Activated CD8-positive, alpha-beta memory T cell treated with anti-CD3 and anti-CD28 coated beads, Interleukin-2, amount 50 U/mL, for 4 hours (primary cell): ENCODE results near the gene LAMTOR3.

Source experiments
- DNase-seq: peaks from one replicate; pipeline ENCODE4 v3.0.0-alpha.2; 2020

Gene LAMTOR3

GRCh38 chr4:99894161-99894997 lies at the start of gene LAMTOR3:
Gene LAMTOR3 (minus strand): TSS chr4:99894427. CDS start chr4:99893963, 464 bp downstream.
- peak; percentile 85 for DNase-seq

- DNase-seq, result no peak
Measured at GRCh38 chr4:99938243-99938753, 44.1 kb upstream of the LAMTOR3 start.

- DNase-seq, result no peak
Measured at GRCh38 chr4:99934891-99935290, 40.7 kb upstream of the LAMTOR3 start.

GRCh38 chr4:99927566-99927965 lies 33.3 kb upstream of the LAMTOR3 start:
- DNase-seq, result no peak

- no peak for DNase-seq
Measured at GRCh38 chr4:99921174-99921573, 26.9 kb upstream of the LAMTOR3 start.

GRCh38 chr4:99918656-99919055 lies 24.4 kb upstream of the LAMTOR3 start:
- no peak for DNase-seq

GRCh38 chr4:99917575-99917974 lies 23.3 kb upstream of the LAMTOR3 start:
- no peak for DNase-seq

GRCh38 chr4:99915449-99915848 lies 21.2 kb upstream of the LAMTOR3 start:
- no peak for DNase-seq

GRCh38 chr4:99894998-99895397 lies 771 bp upstream of the LAMTOR3 start:
- DNase-seq, result no peak

- no peak for DNase-seq
Measured at GRCh38 chr4:99893839-99894160, 427 bp downstream of the LAMTOR3 start.

GRCh38 chr4:99893029-99893428 lies 1.2 kb downstream of the LAMTOR3 start:
- no peak for DNase-seq

GRCh38 chr4:99891351-99891750 lies 2.9 kb downstream of the LAMTOR3 start:
- no peak for DNase-seq

GRCh38 chr4:99887837-99888236 lies 6.4 kb downstream of the LAMTOR3 start:
- DNase-seq, result no peak

GRCh38 chr4:99886146-99886545 lies 8.1 kb downstream of the LAMTOR3 start:
- no peak for DNase-seq

- DNase-seq, result no peak
Measured at GRCh38 chr4:99885687-99886086, 8.5 kb downstream of the LAMTOR3 start.

GRCh38 chr4:99885063-99885664 lies 9.1 kb downstream of the LAMTOR3 start:
- no peak for DNase-seq

- no peak for DNase-seq
Measured at GRCh38 chr4:99879458-99879857, 14.8 kb downstream of the LAMTOR3 start.

- DNase-seq, result no peak
Measured at GRCh38 chr4:99878604-99879003, 15.6 kb downstream of the LAMTOR3 start.

- no peak for DNase-seq
Measured at GRCh38 chr4:99876946-99877345, 17.3 kb downstream of the LAMTOR3 start.

- no peak for DNase-seq
Measured at GRCh38 chr4:99875071-99875470, 19.2 kb downstream of the LAMTOR3 start.

- DNase-seq, result no peak
Measured at GRCh38 chr4:99872570-99872969, 21.7 kb downstream of the LAMTOR3 start.

GRCh38 chr4:99868126-99868596 lies 26.1 kb downstream of the LAMTOR3 start:
- no peak for DNase-seq

GRCh38 chr4:99863804-99864203 lies 30.4 kb downstream of the LAMTOR3 start:
- DNase-seq, result no peak
